NCI-H526 (cell line): Measurements from ENCODE around the gene VKORC1L1.
A peak's percentile ranks its signal among the peaks of the same experiment; 100 is the strongest.
"Not testable (repeated sequence)": the region's sequence is repeated elsewhere in the genome, so short reads cannot be mapped to it uniquely, and the experiment has no call there.

Experiments
- DNase-seq, 2 experiments: peaks; one replicate each; lab custom pipeline; 2025; lab: John Stamatoyannopoulos, UW

The VKORC1L1 gene

DNA sequence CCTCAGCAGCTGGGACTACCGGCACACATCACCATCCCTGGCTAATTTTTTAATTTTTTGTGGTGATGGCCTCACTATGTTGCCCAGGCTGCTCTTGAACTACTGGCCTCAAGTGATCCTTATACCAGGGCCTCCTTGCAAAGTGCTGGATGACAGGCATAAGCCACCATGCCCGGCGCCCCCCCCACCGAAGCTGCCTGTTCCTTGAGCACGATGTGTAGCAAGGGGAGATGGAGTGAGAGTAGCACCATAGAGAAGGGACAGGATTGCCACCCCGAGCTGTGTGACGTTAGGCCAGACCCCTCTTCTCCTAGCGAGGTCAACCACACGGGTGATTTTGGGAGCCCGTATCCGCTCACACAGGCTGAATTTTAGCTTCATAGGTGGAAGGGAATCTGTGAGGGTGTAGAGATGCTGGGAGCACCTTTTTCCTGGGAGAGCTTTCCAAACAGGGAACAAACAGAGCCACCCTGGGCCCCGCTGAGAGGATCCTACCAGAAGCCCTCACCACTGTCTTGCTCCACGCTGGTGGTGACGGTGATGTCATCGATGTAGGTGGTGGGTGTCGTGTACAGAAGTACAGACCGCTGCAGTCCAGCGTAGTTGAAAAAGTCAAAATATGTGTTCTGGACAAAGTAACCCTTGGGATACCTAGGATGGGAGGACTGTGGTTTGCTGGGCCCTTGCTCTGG is 106.2 kb downstream of the VKORC1L1 start:
- no peak for DNase-seq

DNA sequence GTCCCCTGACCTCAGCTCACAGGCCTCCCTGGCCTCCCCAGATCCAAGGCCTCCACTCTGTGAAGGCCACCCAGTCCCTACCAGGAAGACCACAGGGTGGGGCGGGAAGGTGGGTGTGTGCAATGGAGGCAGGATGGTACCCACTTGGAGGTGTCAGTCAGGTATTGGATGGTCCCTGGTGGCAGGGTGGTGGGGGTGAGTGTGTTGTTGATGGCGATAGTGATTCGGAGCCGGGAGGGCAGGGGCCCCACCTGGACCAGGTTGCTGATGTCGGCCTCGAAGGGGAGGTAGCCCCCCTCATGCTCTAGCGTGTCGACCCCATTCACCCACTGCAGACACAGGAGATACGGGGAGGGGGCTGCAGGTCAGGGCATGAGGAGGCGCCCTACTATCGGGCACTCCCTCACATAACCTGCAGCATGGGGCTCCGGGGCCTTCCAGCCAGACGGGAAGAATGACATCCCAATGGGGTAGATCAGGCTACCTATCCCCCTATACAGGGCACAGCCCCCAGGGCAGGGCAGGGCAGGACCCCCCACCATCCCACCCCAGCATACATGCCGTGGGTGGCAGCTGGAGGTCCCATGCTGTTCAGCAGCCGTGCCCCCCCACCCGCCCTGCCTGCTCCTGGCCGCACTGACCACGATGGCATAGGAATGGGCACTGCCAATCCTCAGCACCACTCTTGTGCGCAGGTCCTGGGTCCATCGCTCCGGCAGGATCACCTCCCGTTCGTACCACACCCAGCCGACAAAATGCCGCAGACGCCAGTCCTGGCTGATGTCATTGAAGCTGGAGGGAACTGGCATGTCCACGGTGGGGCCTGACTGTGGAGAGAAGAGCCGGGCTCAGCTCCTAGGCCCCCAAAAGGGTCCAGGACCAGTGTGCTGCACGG is 107.0 kb downstream of the VKORC1L1 start:
- DNase-seq: no peak

- peak in 1 of 2 experiments; percentile 7 for DNase-seq
Observed at GRCh38 chr7:65980478-65981250, 107.8 kb downstream of the VKORC1L1 start.

- DNase-seq: peak; percentile 70 to 95
Observed at GRCh38 chr7:65981965-65982792, 109.3 kb downstream of the VKORC1L1 start, which contains the start of gene GUSB. Gene GUSB (minus strand): TSS chr7:65982213. CDS start chr7:65982183, 30 bp downstream.

- DNase-seq: no peak
Observed at GRCh38 chr7:65983965-65984658, 111.2 kb downstream of the VKORC1L1 start.

DNA sequence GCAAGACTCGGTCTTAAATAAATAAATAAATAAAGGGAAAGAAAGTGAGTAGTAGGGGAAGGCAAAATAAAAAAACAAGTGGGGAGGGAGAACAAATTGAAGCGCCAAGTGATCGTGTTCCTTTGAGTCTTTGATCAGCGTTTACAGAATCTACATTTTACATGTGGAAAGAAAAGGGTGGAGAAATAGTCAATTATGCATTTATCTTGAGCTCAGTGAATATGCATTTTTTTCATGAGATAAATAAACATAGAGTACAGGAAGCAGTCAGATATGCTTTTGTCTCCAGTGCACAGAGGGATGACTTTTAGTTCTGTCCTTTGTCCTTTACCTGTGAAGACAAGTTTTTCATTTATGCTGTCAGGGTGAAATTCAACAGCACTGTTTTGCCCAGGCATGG is 115.2 kb downstream of the VKORC1L1 start:
- DNase-seq: no peak

DNA sequence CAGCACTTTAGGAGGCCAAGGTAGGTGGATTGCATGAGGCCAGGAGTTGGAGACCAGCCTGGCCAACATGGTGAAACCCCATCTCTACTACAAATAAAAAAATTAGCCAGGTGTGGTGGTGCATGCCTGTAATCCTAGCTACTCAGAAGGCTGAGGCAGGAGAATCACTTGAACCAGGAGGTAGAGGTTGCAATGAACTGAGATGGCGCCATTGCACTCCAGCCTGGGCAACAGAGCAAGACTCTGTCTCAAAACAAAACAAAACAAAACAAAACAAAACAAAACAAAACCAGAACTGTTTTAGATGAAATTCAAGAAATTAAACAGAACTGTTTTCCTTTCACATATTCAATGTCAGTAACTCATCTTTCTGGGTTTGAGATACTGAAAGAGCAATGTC is 115.6 kb downstream of the VKORC1L1 start:
- DNase-seq: not testable (repeated sequence)

DNA sequence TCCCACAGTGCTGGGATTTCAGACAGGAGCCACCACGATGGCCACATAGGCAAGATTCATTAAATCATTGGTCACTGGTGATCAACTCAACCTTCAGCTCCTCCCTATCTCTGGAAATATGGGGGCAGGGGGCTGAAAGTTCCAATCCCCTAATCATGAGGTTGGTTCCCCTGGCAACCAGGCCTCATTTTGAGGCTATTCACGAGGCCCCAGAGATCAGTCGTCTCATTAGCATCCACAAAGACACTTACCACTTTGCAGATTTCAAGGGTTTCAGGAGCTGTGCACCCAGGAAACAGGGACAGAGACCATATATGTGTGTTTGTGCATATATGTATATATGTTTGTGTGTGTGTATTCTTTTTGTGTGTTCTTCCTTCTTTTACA is 116.8 kb downstream of the VKORC1L1 start:
- DNase-seq: no peak

GRCh38 chr7:65991829-65992228 is 119.0 kb downstream of the VKORC1L1 start:
- DNase-seq: not testable (repeated sequence)

DNA sequence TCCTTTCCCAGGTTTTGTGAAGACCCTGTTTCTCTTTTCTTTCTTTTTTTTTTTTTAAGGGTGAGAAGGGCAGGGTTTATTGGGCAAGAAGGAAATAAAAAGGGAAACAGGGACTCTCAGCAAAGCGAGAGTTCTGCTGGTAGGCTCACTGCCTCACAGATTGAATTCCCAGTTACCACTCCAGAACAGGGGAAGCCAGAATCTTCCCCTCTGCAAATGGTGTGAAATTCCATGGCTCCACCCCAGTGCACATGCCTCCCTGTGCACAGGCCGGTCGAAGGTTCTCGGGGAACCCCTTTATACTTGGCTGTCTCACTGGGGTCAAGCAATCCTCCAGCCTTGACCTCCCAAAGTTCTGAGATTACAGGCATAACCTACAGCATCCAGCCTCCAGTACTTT is 119.7 kb downstream of the VKORC1L1 start:
- DNase-seq: no peak

DNA sequence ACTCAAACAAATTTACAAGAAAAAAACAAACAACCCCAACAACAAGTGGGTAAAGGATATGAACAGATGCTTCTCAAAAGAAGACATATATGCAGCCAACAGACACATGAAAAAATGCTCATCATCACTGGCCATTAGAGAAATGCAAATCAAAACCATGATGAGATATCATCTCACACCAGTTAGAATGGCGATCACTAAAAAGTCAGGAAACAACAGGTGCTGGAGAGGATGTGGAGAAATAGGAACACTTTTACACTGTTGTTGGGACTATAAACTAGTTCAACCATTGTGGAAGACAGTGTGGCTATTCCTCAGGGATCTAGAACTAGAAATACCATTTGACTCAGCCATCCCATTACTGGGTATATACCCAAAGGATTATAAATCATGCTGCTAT is 122.1 kb downstream of the VKORC1L1 start:
- DNase-seq: not testable (repeated sequence)

DNA sequence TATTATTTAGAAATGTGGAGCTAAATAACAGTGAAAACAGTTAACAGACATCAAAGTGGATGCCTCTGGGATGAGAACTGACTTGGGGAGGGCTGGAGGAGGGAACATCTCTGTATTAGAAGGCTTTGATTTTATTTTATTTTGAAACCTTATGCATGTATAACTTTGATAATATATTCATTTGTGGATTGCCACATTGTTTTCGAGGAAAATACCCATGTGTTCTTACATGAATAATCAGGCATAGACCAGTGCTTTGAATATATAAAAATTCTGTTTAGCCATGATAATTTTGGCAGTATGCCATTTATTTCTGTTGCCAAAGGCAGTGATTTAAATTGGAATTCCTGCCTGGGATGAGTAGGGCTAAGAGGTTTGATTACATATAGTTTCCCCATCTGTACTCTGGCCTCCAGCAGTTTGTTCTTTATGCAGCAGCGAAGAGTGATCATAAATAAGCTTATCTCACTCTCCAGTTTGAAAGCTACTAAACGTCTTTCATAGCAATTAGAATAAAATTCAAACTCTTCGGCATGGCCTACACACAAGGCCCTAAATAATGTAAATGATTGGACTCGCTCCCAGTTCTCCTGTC is 128.0 kb downstream of the VKORC1L1 start:
- not testable (repeated sequence) for DNase-seq

GRCh38 chr7:66005115-66005671 is 132.3 kb downstream of the VKORC1L1 start:
- DNase-seq: not testable (repeated sequence)

GRCh38 chr7:66007232-66007631 is 134.4 kb downstream of the VKORC1L1 start:
- DNase-seq: no peak
